ENCODE data around the gene CATSPERE.

CATSPERE gene

DNA sequence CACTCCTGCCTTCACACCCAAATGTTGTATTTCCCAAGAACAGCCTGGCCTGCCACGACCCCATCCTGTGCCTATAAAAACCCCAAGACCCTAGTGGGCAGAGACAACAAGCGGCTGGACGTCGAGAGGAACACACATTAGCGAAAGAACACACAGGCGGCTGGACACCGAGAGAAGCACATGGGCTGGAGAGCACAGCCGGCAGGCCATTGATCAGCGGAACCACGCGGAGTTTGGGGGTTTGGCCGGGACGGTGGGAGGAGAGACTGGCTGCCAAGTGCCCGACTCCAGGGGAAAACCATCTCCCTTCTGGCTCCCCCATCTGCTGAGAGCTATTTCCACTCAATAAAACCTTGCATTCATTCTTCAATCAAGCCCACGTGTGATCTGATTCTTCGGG is 181.5 kb downstream of the CATSPERE start:
- no peak overlapping the region for H3K4me3 ChIP-seq (ENCODE audit: low read depth, low read length, poor library complexity, severe bottlenecking)
- H3K4me1 ChIP-seq (ENCODE audit: insufficient read depth, low read length, severe bottlenecking), result no peaks in the 10 kb centered on the region
- H3K4me2 ChIP-seq (ENCODE audit: low read length), result no peak overlapping the region
- H4K20me1 ChIP-seq (ENCODE audit: insufficient read depth, low read length), result no peaks in the 10 kb centered on the region
- no peak overlapping the region for H2AFZ ChIP-seq (ENCODE audit: low read length)
- no peaks in the 10 kb centered on the region for H3K9me3 ChIP-seq (ENCODE audit: low read length)
- no peaks in the 10 kb centered on the region for H3K9me2 ChIP-seq (ENCODE audit: low read depth, low read length)
- H3K27ac ChIP-seq (ENCODE audit: low read depth, low read length, poor library complexity, severe bottlenecking), result no peak overlapping the region
- H3K79me2 ChIP-seq (ENCODE audit: insufficient read depth, low read length), result no peaks in the 10 kb centered on the region
- H3K9ac ChIP-seq (ENCODE audit: low read length), result no peak overlapping the region
- TF ChIP-seq EZH2 (IDR thresholded peaks at IDR 0.05; ENCODE audit: borderline replicate concordance, low read length), result no peak
- no peak for TF ChIP-seq CTCF (IDR thresholded peaks at IDR 0.05; ENCODE audit: low read length)
- no peaks in the 10 kb centered on the region for H3F3A ChIP-seq (ENCODE audit: insufficient read depth, low read length)
- H3K27me3 ChIP-seq (ENCODE audit: insufficient read depth, low read length), result peaks cover 12% of the 10 kb centered on the region; the same call in 1 of the 2 replicates
- H3K36me3 ChIP-seq (ENCODE audit: insufficient read depth, low read length), result no peaks in the 10 kb centered on the region; the same call in 1 of the 2 replicates

DNA sequence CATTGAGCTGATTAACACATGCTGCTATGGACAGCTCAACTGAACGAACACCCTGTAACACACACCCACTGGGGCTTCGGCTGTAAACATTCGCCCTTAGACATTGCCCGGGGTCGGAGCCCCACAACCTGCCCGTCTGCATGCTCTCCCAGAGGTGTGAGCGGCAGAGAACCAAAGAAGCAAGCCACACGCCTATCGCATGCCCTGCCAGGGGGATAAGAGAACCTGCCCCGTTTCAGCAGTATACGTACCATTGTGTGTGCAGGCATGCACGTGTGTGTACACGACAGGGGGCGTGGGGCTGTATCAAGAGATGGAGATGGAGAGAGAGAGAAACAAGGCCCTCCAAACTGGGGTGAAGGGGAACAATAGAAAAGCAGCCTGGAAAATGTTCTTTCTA is 181.9 kb downstream of the CATSPERE start:
- Histone ChIP-seq H3K79me2 (ENCODE audit: insufficient read depth, low read length) (no peaks in the 10 kb centered on the region), H3K27ac (ENCODE audit: low read depth, low read length, poor library complexity, severe bottlenecking) (no peak overlapping the region), H3K4me1 (ENCODE audit: insufficient read depth, low read length, severe bottlenecking) (no peaks in the 10 kb centered on the region), H2AFZ (ENCODE audit: low read length) (no peak overlapping the region), H3F3A (ENCODE audit: insufficient read depth, low read length) (no peaks in the 10 kb centered on the region), H3K4me2 (ENCODE audit: low read length) (no peak overlapping the region), H3K9me3 (ENCODE audit: low read length) (no peaks in the 10 kb centered on the region), H4K20me1 (ENCODE audit: insufficient read depth, low read length) (no peaks in the 10 kb centered on the region), H3K4me3 (ENCODE audit: low read depth, low read length, poor library complexity, severe bottlenecking) (no peak overlapping the region), H3K9me2 (ENCODE audit: low read depth, low read length) (no peaks in the 10 kb centered on the region), H3K9ac (ENCODE audit: low read length) (no peak overlapping the region), H3K36me3 (ENCODE audit: insufficient read depth, low read length) (no peaks in the 10 kb centered on the region; the same call in 1 of the 2 replicates), H3K27me3 (ENCODE audit: insufficient read depth, low read length) (peaks cover 12% of the 10 kb centered on the region; the same call in 1 of the 2 replicates)
- no peak for TF ChIP-seq EZH2 (IDR thresholded peaks at IDR 0.05; ENCODE audit: borderline replicate concordance, low read length)
- TF ChIP-seq CTCF (IDR thresholded peaks at IDR 0.05; ENCODE audit: low read length), result no peak

- no peak overlapping the region for H3K4me3 ChIP-seq (ENCODE audit: low read depth, low read length, poor library complexity, severe bottlenecking)
- no peak for TF ChIP-seq EZH2 (IDR thresholded peaks at IDR 0.05; ENCODE audit: borderline replicate concordance, low read length)
- no peak for TF ChIP-seq CTCF (IDR thresholded peaks at IDR 0.05; ENCODE audit: low read length)
These were observed 184.3 kb downstream of the CATSPERE start for GRCh38 chr1:244645414-244645813.

More at GRCh38 chr1:244645414-244645813, 184.3 kb downstream of the CATSPERE start:
- Histone ChIP-seq H3F3A (ENCODE audit: insufficient read depth, low read length) (no peaks in the 10 kb centered on the region), H3K9ac (ENCODE audit: low read length) (no peak overlapping the region), H3K27me3 (ENCODE audit: insufficient read depth, low read length) (peaks cover 8% of the 10 kb centered on the region; the same call in 1 of the 2 replicates), H2AFZ (ENCODE audit: low read length) (no peak overlapping the region), H3K4me2 (ENCODE audit: low read length) (no peak overlapping the region), H3K9me3 (ENCODE audit: low read length) (no peaks in the 10 kb centered on the region), H3K9me2 (ENCODE audit: low read depth, low read length) (no peaks in the 10 kb centered on the region), H4K20me1 (ENCODE audit: insufficient read depth, low read length) (no peaks in the 10 kb centered on the region), H3K36me3 (ENCODE audit: insufficient read depth, low read length) (no peaks in the 10 kb centered on the region; the same call in 1 of the 2 replicates), H3K4me1 (ENCODE audit: insufficient read depth, low read length, severe bottlenecking) (no peaks in the 10 kb centered on the region), H3K79me2 (ENCODE audit: insufficient read depth, low read length) (no peaks in the 10 kb centered on the region), H3K27ac (ENCODE audit: low read depth, low read length, poor library complexity, severe bottlenecking) (no peak overlapping the region)

All from OCI-LY1 (cell line).